Mesenchymal stem cell (in vitro differentiated cells and primary cell): ENCODE measurements around the gene PIK3R1.

Experiments used
- DNase-seq: peaks from one replicate; pipeline ENCODE4 v3.0.0-alpha.2; 2013
- H2AFZ ChIP-seq: one replicate; pipeline ENCODE4 v1.6.1; 2013; ENCODE audit warnings: low read depth, mild to moderate bottlenecking, control low read depth, inconsistent platforms, low read length, moderate library complexity
- H2AK5ac ChIP-seq: 2 replicates; pipeline ENCODE4 v1.6.1; 2013; ENCODE audit warnings: low read length, moderate library complexity, mild to moderate bottlenecking, inconsistent platforms; ENCODE audit not compliant: severe bottlenecking
- H2BK120ac ChIP-seq: one replicate; pipeline ENCODE4 v1.6.1; 2013; ENCODE audit warnings: low read depth, mild to moderate bottlenecking, inconsistent platforms, low read length, moderate library complexity
- H2BK12ac ChIP-seq, 2 experiments: one replicate each; pipeline ENCODE4 v1.6.1; 2013; ENCODE audit warnings: inconsistent platforms in 2 of 2, low read length in 2 of 2, mild to moderate bottlenecking in 2 of 2, moderate library complexity in 2 of 2, control low read depth in 1 of 2
- H2BK15ac ChIP-seq: one replicate; pipeline ENCODE4 v1.6.1; 2013; ENCODE audit warnings: mild to moderate bottlenecking, low read depth, inconsistent platforms; ENCODE audit not compliant: poor library complexity, severe bottlenecking
- H2BK5ac ChIP-seq: 2 replicates; pipeline ENCODE4 v1.6.1; 2013; ENCODE audit warnings: low read depth, mild to moderate bottlenecking, low read length, control low read depth, inconsistent platforms; ENCODE audit not compliant: poor library complexity, severe bottlenecking
- H3K14ac ChIP-seq, 2 experiments: one replicate each; pipeline ENCODE4 v1.6.1; 2013; ENCODE audit warnings: inconsistent platforms in 2 of 2, low read length in 2 of 2, control low read depth in 1 of 2, mild to moderate bottlenecking in 1 of 2, moderate library complexity in 1 of 2
- H3K18ac ChIP-seq, 2 experiments: one replicate each; pipeline ENCODE4 v1.6.1; 2013; ENCODE audit warnings: inconsistent platforms in 2 of 2, low read length in 2 of 2, control low read depth in 1 of 2, low read depth in 1 of 2, mild to moderate bottlenecking in 1 of 2
- H3K23ac ChIP-seq, 2 experiments: one replicate each; pipeline ENCODE4 v1.6.1; 2013; ENCODE audit warnings: inconsistent platforms in 2 of 2, low read length in 2 of 2, mild to moderate bottlenecking in 2 of 2, moderate library complexity in 2 of 2, control low read depth in 1 of 2
- H3K27ac ChIP-seq: 2 replicates; pipeline ENCODE4 v1.5.1; 2013; ENCODE audit warnings: mild to moderate bottlenecking, moderate library complexity, low read length, control low read depth, inconsistent platforms; ENCODE audit not compliant: poor library complexity, severe bottlenecking
- H3K27me3 ChIP-seq, 2 experiments: 2 replicates each; pipeline versions ENCODE4 v1.6.1 to v1.7.0; 2013; ENCODE audit warnings: low read length in 2 of 2, mild to moderate bottlenecking in 2 of 2, moderate library complexity in 2 of 2, control low read depth in 1 of 2, inconsistent platforms in 1 of 2; ENCODE audit not compliant: control insufficient read depth in 1 of 2, insufficient read depth in 1 of 2
- H3K36me3 ChIP-seq, 2 experiments: 2 replicates each; pipeline versions ENCODE4 v1.6.1 to v1.7.0; 2013; ENCODE audit warnings: low read length in 2 of 2, control low read depth in 1 of 2, inconsistent platforms in 1 of 2, low read depth in 1 of 2, mild to moderate bottlenecking in 1 of 2; ENCODE audit not compliant: insufficient read depth in 2 of 2, control insufficient read depth in 1 of 2
- H3K4ac ChIP-seq, 2 experiments: one replicate each; pipeline ENCODE4 v1.6.1; 2013; ENCODE audit warnings: inconsistent platforms in 2 of 2, low read length in 2 of 2, mild to moderate bottlenecking in 2 of 2, moderate library complexity in 2 of 2, control low read depth in 1 of 2, low read depth in 1 of 2
- H3K4me1 ChIP-seq: 2 replicates; pipeline ENCODE4 v1.6.1; 2013; ENCODE audit warnings: low read depth, low read length, control low read depth; ENCODE audit not compliant: control insufficient read depth, insufficient read depth
- H3K4me2 ChIP-seq: 2 replicates; pipeline ENCODE4 v1.6.1; 2013; ENCODE audit warnings: low read length, mild to moderate bottlenecking, inconsistent platforms; ENCODE audit not compliant: poor library complexity, severe bottlenecking
- H3K4me3 ChIP-seq, 2 experiments: 2 replicates each; pipeline versions ENCODE4 v1.5.1 to v1.7.0; 2013; ENCODE audit warnings: low read length in 2 of 2, mild to moderate bottlenecking in 2 of 2, control low read depth in 1 of 2, low read depth in 1 of 2; ENCODE audit not compliant: insufficient read depth in 1 of 2
- H3K79me1 ChIP-seq: replicated peaks from 2 replicates; pipeline ENCODE4 v1.6.1; 2013; ENCODE audit warnings: mild to moderate bottlenecking, control low read depth, low read length, inconsistent platforms; ENCODE audit not compliant: poor library complexity, severe bottlenecking
- H3K9ac ChIP-seq: 2 replicates; pipeline ENCODE4 v1.7.0; 2013; ENCODE audit warnings: mild to moderate bottlenecking, low read length, moderate library complexity
- H3K9me3 ChIP-seq: 2 replicates; pipeline ENCODE4 v1.7.0; 2013; ENCODE audit warnings: mild to moderate bottlenecking, low read length; ENCODE audit not compliant: control insufficient read depth
- H4K8ac ChIP-seq: one replicate; pipeline ENCODE4 v1.6.1; 2013; ENCODE audit warnings: inconsistent platforms, mild to moderate bottlenecking, low read length, moderate library complexity
- H4K91ac ChIP-seq: one replicate; pipeline ENCODE4 v1.6.1; 2013; ENCODE audit warnings: mild to moderate bottlenecking, low read length, inconsistent platforms
- WGBS: methylation state at CpG from one replicate; pipeline ENCODE4 v1.1.7; 2013; ENCODE audit warnings: mixed read lengths; 5-methylcytosine and 5-hydroxymethylcytosine counted together

The PIK3R1 gene

DNA sequence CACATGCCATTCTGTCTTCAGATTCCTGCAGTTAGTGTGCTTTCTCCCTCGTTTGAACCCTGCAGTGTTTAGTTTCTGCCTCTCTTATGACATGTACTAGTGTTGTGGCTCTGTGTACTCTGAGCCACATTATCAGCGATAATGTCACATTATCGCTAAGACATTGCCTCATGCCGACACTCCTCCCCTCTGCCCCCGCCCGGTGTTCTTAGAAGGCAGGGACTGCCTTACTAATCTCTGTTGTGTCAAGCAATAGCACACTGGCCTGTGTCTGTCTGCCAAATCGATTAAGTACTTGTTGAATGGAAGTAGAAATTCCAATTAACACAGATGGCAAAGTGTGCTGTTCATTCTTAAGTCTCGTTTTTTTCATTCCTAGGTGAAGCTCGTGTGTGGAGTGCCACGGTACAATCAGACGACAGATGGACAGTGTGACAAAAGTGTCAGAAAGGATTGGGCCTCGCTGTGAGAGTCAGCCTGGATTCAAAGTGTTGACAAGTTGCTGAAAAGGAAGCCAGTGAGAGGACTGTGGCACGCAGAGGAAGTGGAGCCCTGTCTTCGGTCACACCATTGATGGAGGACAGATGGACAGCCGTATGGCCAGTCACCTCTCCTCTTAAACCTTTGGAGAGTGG is 10.5 kb downstream of the PIK3R1 start:
- Histone ChIP-seq H2AK5ac (no peak overlapping the region), H3K9me3 (peaks cover 3% of the 10 kb centered on the region), H2BK120ac (no peak overlapping the region), H3K79me1 (peaks cover 45% of the 10 kb centered on the region), H2BK5ac (no peak overlapping the region), H3K14ac (no peak overlapping the region), H2BK12ac (no peak overlapping the region), H3K27me3 (no peaks in the 10 kb centered on the region), H2BK15ac (no peak overlapping the region), H4K8ac (no peak overlapping the region), H4K91ac (no peak overlapping the region), H3K23ac (no peak overlapping the region), H3K9ac (peak overlapping the region; percentile 41), H3K36me3 (peaks cover 3 to 53% of the 10 kb centered on the region in 2 experiments), H3K4me2 (no peak overlapping the region), H2AFZ (no peak overlapping the region), H3K18ac (no peak overlapping the region), H3K27ac (no peak overlapping the region), H3K4ac (no peak overlapping the region), H3K4me1 (peaks cover 7% of the 10 kb centered on the region), H3K4me3 (no peak overlapping the region)
- no peak for DNase-seq
- 93% methylated on average over 15 of the region's 15 CpGs for WGBS

DNA sequence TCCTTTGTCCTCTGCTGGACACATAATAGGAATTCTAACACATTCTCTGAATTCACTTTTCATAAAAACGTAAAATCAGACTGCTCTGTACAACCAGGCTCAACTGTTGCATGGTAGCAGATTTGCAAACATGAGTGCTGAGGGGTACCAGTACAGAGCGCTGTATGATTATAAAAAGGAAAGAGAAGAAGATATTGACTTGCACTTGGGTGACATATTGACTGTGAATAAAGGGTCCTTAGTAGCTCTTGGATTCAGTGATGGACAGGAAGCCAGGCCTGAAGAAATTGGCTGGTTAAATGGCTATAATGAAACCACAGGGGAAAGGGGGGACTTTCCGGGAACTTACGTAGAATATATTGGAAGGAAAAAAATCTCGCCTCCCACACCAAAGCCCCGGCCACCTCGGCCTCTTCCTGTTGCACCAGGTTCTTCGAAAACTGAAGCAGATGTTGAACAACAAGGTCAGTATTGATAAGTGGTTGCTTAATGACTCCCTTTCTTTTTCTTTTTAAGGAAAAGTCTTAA is 11.1 kb downstream of the PIK3R1 start:
- peaks cover 7% of the 10 kb centered on the region for H3K4me1 ChIP-seq
- H3K27ac ChIP-seq = no peak overlapping the region
- 97% methylated on average over 8 of the region's 8 CpGs for WGBS
- H4K8ac ChIP-seq = no peak overlapping the region
- no peak overlapping the region for H3K4me2 ChIP-seq
- H3K4ac ChIP-seq = no peak overlapping the region
- no peak overlapping the region for H2AFZ ChIP-seq
- peaks cover 3 to 55% of the 10 kb centered on the region in 2 experiments for H3K36me3 ChIP-seq
- H2BK5ac ChIP-seq = no peak overlapping the region
- no peak overlapping the region for H3K14ac ChIP-seq
- no peak overlapping the region for H2BK12ac ChIP-seq
- no peak overlapping the region for H3K9ac ChIP-seq
- no peaks in the 10 kb centered on the region for H3K27me3 ChIP-seq
- no peak overlapping the region for H2BK120ac ChIP-seq
- H3K23ac ChIP-seq = no peak overlapping the region
- no peaks in the 10 kb centered on the region for H3K9me3 ChIP-seq
- DNase-seq = no peak
- no peak overlapping the region for H3K18ac ChIP-seq
- H3K79me1 ChIP-seq = peaks cover 48% of the 10 kb centered on the region
- no peak overlapping the region for H4K91ac ChIP-seq
- H2BK15ac ChIP-seq = no peak overlapping the region
- no peak overlapping the region for H3K4me3 ChIP-seq
- no peak overlapping the region for H2AK5ac ChIP-seq

DNA sequence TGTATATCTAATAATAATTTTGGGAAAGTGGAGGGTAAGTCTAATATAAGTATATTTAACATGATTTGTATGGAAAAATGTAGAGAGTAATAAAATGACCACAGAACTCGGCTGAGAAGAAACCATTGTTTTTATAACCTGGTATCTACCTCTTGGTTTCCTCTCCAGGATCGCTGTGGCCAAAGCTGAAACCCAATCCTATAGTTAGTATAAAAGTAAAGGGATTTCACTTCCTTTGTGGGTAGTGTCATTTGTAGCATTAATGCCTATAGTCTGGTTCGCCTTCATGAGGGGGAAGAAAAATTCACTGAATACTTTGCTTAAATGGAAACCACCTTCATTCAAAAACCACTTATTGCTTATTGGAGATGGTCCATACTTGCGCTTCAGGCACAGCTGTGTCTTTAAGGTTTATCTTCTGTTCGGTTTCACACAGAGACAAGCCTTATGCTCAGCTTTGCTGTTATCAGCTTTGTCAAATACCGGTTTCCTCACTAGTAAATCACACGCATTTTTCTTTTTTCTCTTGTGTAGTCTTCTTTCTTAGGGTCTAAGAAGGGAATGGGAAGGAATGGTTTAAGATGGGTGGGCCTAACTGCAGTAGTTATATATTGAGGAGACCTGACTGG is 12.1 kb downstream of the PIK3R1 start:
- Histone ChIP-seq H2BK5ac (no peak overlapping the region), H3K14ac (no peak overlapping the region), H3K9me3 (no peaks in the 10 kb centered on the region), H3K4me3 (no peak overlapping the region), H3K4ac (no peak overlapping the region), H3K18ac (no peak overlapping the region), H3K27me3 (no peaks in the 10 kb centered on the region), H3K27ac (no peak overlapping the region), H3K4me2 (no peak overlapping the region), H3K23ac (no peak overlapping the region), H2BK120ac (no peak overlapping the region), H2AK5ac (no peak overlapping the region), H3K79me1 (peaks cover 47% of the 10 kb centered on the region), H2BK15ac (no peak overlapping the region), H3K9ac (no peak overlapping the region), H2AFZ (no peak overlapping the region), H2BK12ac (no peak overlapping the region), H4K91ac (no peak overlapping the region), H4K8ac (no peak overlapping the region), H3K36me3 (peaks cover 3 to 57% of the 10 kb centered on the region in 2 experiments), H3K4me1 (peaks cover 7% of the 10 kb centered on the region)
- no peak for DNase-seq
- WGBS = 94% methylated on average over 6 of the region's 7 CpGs

DNA sequence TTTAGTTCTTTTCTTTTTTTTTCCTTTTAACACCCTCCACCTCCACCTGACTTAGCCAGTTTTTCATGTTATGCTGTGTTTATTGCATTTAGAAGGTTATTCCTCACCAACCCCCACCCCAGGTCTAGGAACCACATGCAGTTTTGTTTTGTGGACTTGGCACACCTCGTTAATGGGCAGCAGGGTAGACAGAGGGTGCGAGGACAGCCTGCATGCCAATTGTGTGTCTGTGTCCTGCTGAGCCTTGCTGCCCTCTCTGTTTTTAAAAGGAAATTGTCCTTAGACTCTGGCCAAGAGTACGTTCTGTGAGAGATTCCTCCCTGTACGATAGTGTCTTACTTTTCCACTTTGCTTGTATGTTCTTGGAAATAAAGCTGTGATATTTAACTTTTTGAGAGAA is 13.9 kb downstream of the PIK3R1 start:
- Histone ChIP-seq H3K9me3 (no peaks in the 10 kb centered on the region), H3K23ac (no peak overlapping the region), H4K91ac (no peak overlapping the region), H3K4me3 (no peak overlapping the region), H3K14ac (no peak overlapping the region), H3K4ac (no peak overlapping the region), H2BK5ac (no peak overlapping the region), H2AFZ (no peak overlapping the region), H2BK12ac (no peak overlapping the region), H3K9ac (no peak overlapping the region), H3K27me3 (no peaks in the 10 kb centered on the region), H4K8ac (no peak overlapping the region), H3K18ac (no peak overlapping the region), H2BK120ac (no peak overlapping the region), H2AK5ac (no peak overlapping the region), H3K27ac (no peak overlapping the region), H3K4me2 (no peak overlapping the region), H3K4me1 (peaks cover 7% of the 10 kb centered on the region), H3K36me3 (peaks cover 3 to 69% of the 10 kb centered on the region in 2 experiments), H3K79me1 (peaks cover 44% of the 10 kb centered on the region), H2BK15ac (no peak overlapping the region)
- DNase-seq = no peak
- 93% methylated on average over 4 of the region's 4 CpGs for WGBS
